Astrocyte (in vitro differentiated cells and primary cell): Measurements from ENCODE around the gene MYO5B. TPM values are rescaled to one million over a fixed set of nuclear protein-coding genes. Genes with fewer than 3 reads are reported as not detected.

Source experiments
- DNase-seq: peaks from one replicate; pipeline ENCODE4 v3.0.0-alpha.2; 2010; ENCODE audit warnings: low read depth
- FAIRE-seq: peaks from 2 replicates; lab custom pipeline; 2011; peaks lifted over from hg19 to GRCh38; lab: Jason Lieb, UNC
- H2AFZ ChIP-seq: 2 replicates; pipeline ENCODE4 v1.6.0; 2012; ENCODE audit warnings: low read depth, low read length, inconsistent platforms
- H3K27ac ChIP-seq: 2 replicates; pipeline ENCODE4 v1.5.1; 2011; ENCODE audit warnings: low read depth, low read length, inconsistent platforms
- H3K27me3 ChIP-seq: 2 replicates; pipeline ENCODE4 v1.6.0; 2011; ENCODE audit warnings: low read length, inconsistent platforms; ENCODE audit not compliant: insufficient read depth
- H3K36me3 ChIP-seq: 2 replicates; pipeline ENCODE4 v1.5.1; 2011; ENCODE audit warnings: low read length, inconsistent platforms; ENCODE audit not compliant: insufficient read depth
- H3K4me1 ChIP-seq: 2 replicates; pipeline ENCODE4 v1.5.1; 2011; ENCODE audit warnings: low read length, inconsistent platforms; ENCODE audit not compliant: insufficient read depth
- H3K4me2 ChIP-seq: 2 replicates; pipeline ENCODE4 v1.6.0; 2012; ENCODE audit warnings: low read length, inconsistent platforms
- H3K4me3 ChIP-seq: 2 replicates; pipeline ENCODE4 v1.5.1; 2011; ENCODE audit warnings: low read depth, mild to moderate bottlenecking, low read length, inconsistent platforms; ENCODE audit not compliant: insufficient read depth
- H3K79me2 ChIP-seq: 2 replicates; pipeline ENCODE4 v1.6.0; 2012; ENCODE audit warnings: mild to moderate bottlenecking, low read length, inconsistent platforms; ENCODE audit not compliant: insufficient read depth
- H3K9ac ChIP-seq: 2 replicates; pipeline ENCODE4 v1.6.0; 2012; ENCODE audit warnings: mild to moderate bottlenecking, low read length, inconsistent platforms
- H3K9me3 ChIP-seq: 2 replicates; pipeline ENCODE4 v1.5.1; 2012; ENCODE audit warnings: low read depth, mild to moderate bottlenecking, low read length, inconsistent platforms; ENCODE audit not compliant: insufficient read depth
- H4K20me1 ChIP-seq: 2 replicates; pipeline ENCODE4 v1.6.0; 2012; ENCODE audit warnings: low read length, inconsistent platforms; ENCODE audit not compliant: insufficient read depth
- H3K27ac Mint-ChIP-seq: one replicate; pipeline ENCODE4 v1.8.0; 2021; ENCODE audit warnings: mild to moderate bottlenecking, mixed read lengths; ENCODE audit not compliant: unreplicated experiment
- H3K27me3 Mint-ChIP-seq: one replicate; pipeline ENCODE4 v1.8.0; 2021; ENCODE audit warnings: low read depth, mixed read lengths; ENCODE audit not compliant: unreplicated experiment
- H3K36me3 Mint-ChIP-seq: one replicate; pipeline ENCODE4 v1.8.0; 2021; ENCODE audit warnings: low read depth, mixed read lengths; ENCODE audit not compliant: unreplicated experiment
- H3K4me1 Mint-ChIP-seq: one replicate; pipeline ENCODE4 v1.8.0; 2021; ENCODE audit warnings: low read depth, mixed read lengths; ENCODE audit not compliant: unreplicated experiment
- H3K4me3 Mint-ChIP-seq: one replicate; pipeline ENCODE4 v1.8.0; 2021; ENCODE audit warnings: mild to moderate bottlenecking, moderate library complexity, mixed read lengths; ENCODE audit not compliant: unreplicated experiment
- H3K9me3 Mint-ChIP-seq: one replicate; pipeline ENCODE4 v1.8.0; 2021; ENCODE audit warnings: mild to moderate bottlenecking, mixed read lengths; ENCODE audit not compliant: unreplicated experiment
- CTCF ChIP-seq: IDR thresholded peaks from 2 replicates; pipeline ENCODE4 v1.5.1; 2011; ENCODE audit warnings: low read depth, mild to moderate bottlenecking, inconsistent platforms, low read length, moderate library complexity; ENCODE audit not compliant: insufficient read depth
- EZH2 ChIP-seq: IDR thresholded peaks from 2 replicates; pipeline ENCODE4 v1.6.1; 2012; ENCODE audit warnings: mild to moderate bottlenecking, low read length, inconsistent platforms; ENCODE audit not compliant: insufficient read depth
- total RNA-seq: library from RNA; stranded (reverse); gene quantifications from 2 replicates; pipeline ENCODE4 v1.2.1, GENCODE V29; 2021

The MYO5B gene
- total RNA-seq, 1 donor from 2014 or later, result 8.3 TPM

GRCh38 chr18:49866680-49867079 lies 328.3 kb downstream of the MYO5B start:
- no peaks in the 10 kb centered on the region for H4K20me1 ChIP-seq
- Mint-ChIP-seq H3K9me3 (no peaks in the 10 kb centered on the region), H3K27ac (no peak overlapping the region), H3K4me1 (no peaks in the 10 kb centered on the region), H3K36me3 (peaks cover 3% of the 10 kb centered on the region), H3K27me3 (peaks cover 6% of the 10 kb centered on the region), H3K4me3 (no peak overlapping the region)
- DNase-seq, result no peak
- no peaks in the 10 kb centered on the region for H3K9me3 ChIP-seq
- no peak overlapping the region for H3K9ac ChIP-seq
- no peaks in the 10 kb centered on the region for H3K4me1 ChIP-seq
- FAIRE-seq, result no peak
- no peaks in the 10 kb centered on the region for H3K27me3 ChIP-seq
- H2AFZ ChIP-seq, result no peak overlapping the region
- H3K36me3 ChIP-seq, result no peaks in the 10 kb centered on the region
- H3K27ac ChIP-seq, result no peak overlapping the region
- no peak overlapping the region for H3K4me3 ChIP-seq
- TF ChIP-seq EZH2 (no peak), CTCF (no peak)
- H3K79me2 ChIP-seq, result no peaks in the 10 kb centered on the region
- no peak overlapping the region for H3K4me2 ChIP-seq

GRCh38 chr18:49865401-49865800 lies 329.5 kb downstream of the MYO5B start:
- H4K20me1 ChIP-seq, result no peaks in the 10 kb centered on the region
- no peak overlapping the region for H3K27ac Mint-ChIP-seq
- H3K4me1 Mint-ChIP-seq, result no peaks in the 10 kb centered on the region
- H3K9me3 ChIP-seq, result no peaks in the 10 kb centered on the region
- peaks cover 3% of the 10 kb centered on the region for H3K36me3 Mint-ChIP-seq
- no peaks in the 10 kb centered on the region for H3K36me3 ChIP-seq
- FAIRE-seq, result no peak
- no peak overlapping the region for H2AFZ ChIP-seq
- H3K4me1 ChIP-seq, result no peaks in the 10 kb centered on the region
- H3K9me3 Mint-ChIP-seq, result no peaks in the 10 kb centered on the region
- no peaks in the 10 kb centered on the region for H3K79me2 ChIP-seq
- peaks cover 6% of the 10 kb centered on the region for H3K27me3 Mint-ChIP-seq
- no peak overlapping the region for H3K4me2 ChIP-seq
- no peak for TF ChIP-seq CTCF
- no peak for TF ChIP-seq EZH2
- H3K4me3 ChIP-seq, result no peak overlapping the region
- H3K27ac ChIP-seq, result no peak overlapping the region
- no peaks in the 10 kb centered on the region for H3K27me3 ChIP-seq
- no peak overlapping the region for H3K4me3 Mint-ChIP-seq
- no peak for DNase-seq
- no peak overlapping the region for H3K9ac ChIP-seq

GRCh38 chr18:49863769-49864621 lies 331.0 kb downstream of the MYO5B start:
- H3K27me3 Mint-ChIP-seq, result peaks cover 6% of the 10 kb centered on the region
- Histone ChIP-seq H2AFZ (no peak overlapping the region), H3K36me3 (no peaks in the 10 kb centered on the region), H3K9me3 (no peaks in the 10 kb centered on the region), H3K4me2 (no peak overlapping the region), H3K4me1 (no peaks in the 10 kb centered on the region), H3K9ac (no peak overlapping the region), H3K4me3 (no peak overlapping the region), H3K27ac (no peak overlapping the region), H3K79me2 (no peaks in the 10 kb centered on the region), H3K27me3 (no peaks in the 10 kb centered on the region), H4K20me1 (no peaks in the 10 kb centered on the region)
- TF ChIP-seq CTCF, result no peak
- TF ChIP-seq EZH2, result no peak
- no peaks in the 10 kb centered on the region for H3K4me1 Mint-ChIP-seq
- no peak for FAIRE-seq
- H3K27ac Mint-ChIP-seq, result no peak overlapping the region
- H3K4me3 Mint-ChIP-seq, result no peak overlapping the region
- H3K36me3 Mint-ChIP-seq, result peaks cover 3% of the 10 kb centered on the region
- DNase-seq, result no peak
- no peaks in the 10 kb centered on the region for H3K9me3 Mint-ChIP-seq
